Measurements from ENCODE around the gene ABCC4. TPM values are rescaled to one million over a fixed set of nuclear protein-coding genes. Genes with fewer than 3 reads are reported as not detected.

Gene ABCC4
- total RNA-seq, 1 donor from 2014 or later: 11.7 TPM

- DNase-seq: no peak
- no peak for TF ChIP-seq CTCF (IDR thresholded peaks at IDR 0.05)
- no peak overlapping the region for H3K27ac Mint-ChIP-seq
- no peak overlapping the region for H3K4me3 Mint-ChIP-seq
- intact Hi-C loops (cut with micrococcal nuclease): no loop called here
- H3K27me3 Mint-ChIP-seq: no peaks in the 10 kb centered on the region
- ChIA-PET CTCF (interaction anchor here (0.6 kb wide), 1 partner anchor 127 kb away, joined by 3 read pairs; no protein-coding TSS in a partner anchor), POLR2A (no interaction called here)
- peaks cover 3% of the 10 kb centered on the region for H3K36me3 Mint-ChIP-seq (ENCODE audit: low read depth)
- peaks cover 16% of the 10 kb centered on the region for H3K4me1 Mint-ChIP-seq
- no peak for ATAC-seq (ENCODE audit: low read depth)
- no peaks in the 10 kb centered on the region for H3K9me3 Mint-ChIP-seq
These were observed 48.2 kb downstream of the ABCC4 start for GRCh38 chr13:95253033-95253432.

- Mint-ChIP-seq H3K27me3 (no peaks in the 10 kb centered on the region), H3K36me3 (ENCODE audit: low read depth) (peaks cover 7% of the 10 kb centered on the region), H3K4me3 (no peak overlapping the region), H3K4me1 (peaks cover 16% of the 10 kb centered on the region), H3K9me3 (no peaks in the 10 kb centered on the region), H3K27ac (no peak overlapping the region)
- ATAC-seq (ENCODE audit: low read depth): no peak
- no peak for DNase-seq
- POLR2A ChIA-PET: no interaction called here
- no peak for TF ChIP-seq CTCF (IDR thresholded peaks at IDR 0.05)
- intact Hi-C loops (cut with micrococcal nuclease): no loop called here
- CTCF ChIA-PET: no interaction called here
These were observed 49.6 kb downstream of the ABCC4 start for GRCh38 chr13:95251641-95252040.

DNA sequence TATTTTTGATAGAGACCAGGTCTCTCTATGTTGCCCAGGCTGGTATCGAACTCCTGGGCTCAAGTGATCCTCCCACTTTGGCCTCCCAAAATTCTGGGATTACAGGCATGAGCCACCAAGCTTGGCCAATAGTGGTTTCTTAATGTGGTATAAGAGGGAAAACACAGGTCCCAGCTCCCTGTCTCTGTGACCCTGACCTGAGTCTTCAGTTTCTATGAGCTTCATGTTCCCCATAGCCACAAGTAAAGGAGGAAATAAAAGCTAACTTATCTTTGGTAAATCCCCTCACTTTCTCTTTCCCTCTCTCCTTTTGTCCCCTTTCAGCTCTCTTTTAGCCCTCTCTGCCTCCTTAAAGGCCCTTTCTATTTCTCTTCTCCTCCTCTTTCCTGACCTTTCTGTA lies 50.3 kb downstream of the ABCC4 start:
- TF ChIP-seq CTCF (IDR thresholded peaks at IDR 0.05): no peak
- no peaks in the 10 kb centered on the region for H3K27me3 Mint-ChIP-seq
- ATAC-seq (ENCODE audit: low read depth): no peak
- no peak overlapping the region for H3K27ac Mint-ChIP-seq
- peaks cover 16% of the 10 kb centered on the region for H3K4me1 Mint-ChIP-seq
- H3K36me3 Mint-ChIP-seq (ENCODE audit: low read depth): peaks cover 14% of the 10 kb centered on the region
- ChIA-PET CTCF (no interaction called here), POLR2A (no interaction called here)
- H3K9me3 Mint-ChIP-seq: no peaks in the 10 kb centered on the region
- DNase-seq: no peak
- intact Hi-C loops (cut with micrococcal nuclease): no loop called here
- H3K4me3 Mint-ChIP-seq: no peak overlapping the region

- intact Hi-C loops (cut with micrococcal nuclease): no loop called here
- ATAC-seq (ENCODE audit: low read depth): no peak
- POLR2A ChIA-PET: no interaction called here
- no peak overlapping the region for H3K4me3 Mint-ChIP-seq
- peaks cover 15% of the 10 kb centered on the region for H3K36me3 Mint-ChIP-seq (ENCODE audit: low read depth)
- H3K9me3 Mint-ChIP-seq: no peaks in the 10 kb centered on the region
- CTCF ChIA-PET: no interaction called here
- DNase-seq: no peak
- H3K27me3 Mint-ChIP-seq: no peaks in the 10 kb centered on the region
- TF ChIP-seq CTCF (IDR thresholded peaks at IDR 0.05): no peak
- peaks cover 15% of the 10 kb centered on the region for H3K4me1 Mint-ChIP-seq
- no peak overlapping the region for H3K27ac Mint-ChIP-seq
These were observed 52.3 kb downstream of the ABCC4 start for GRCh38 chr13:95248953-95249352.

GRCh38 chr13:95247852-95248251 lies 53.4 kb downstream of the ABCC4 start:
- DNase-seq (no peak), ATAC-seq (ENCODE audit: low read depth) (no peak)
- POLR2A ChIA-PET: no interaction called here
- H3K27me3 Mint-ChIP-seq: no peaks in the 10 kb centered on the region
- intact Hi-C loops (cut with micrococcal nuclease): no loop called here
- no peak for TF ChIP-seq CTCF (IDR thresholded peaks at IDR 0.05)
- no peaks in the 10 kb centered on the region for H3K9me3 Mint-ChIP-seq
- no peak overlapping the region for H3K27ac Mint-ChIP-seq
- H3K36me3 Mint-ChIP-seq (ENCODE audit: low read depth): peaks cover 15% of the 10 kb centered on the region
- no peak overlapping the region for H3K4me3 Mint-ChIP-seq
- peaks cover 13% of the 10 kb centered on the region for H3K4me1 Mint-ChIP-seq
- CTCF ChIA-PET: no interaction called here
